SKM-1 (cell line): Measurements from ENCODE around the gene TRPM2.

Experiments used
- DNase-seq: peaks from one replicate; lab custom pipeline; 2025; ENCODE audit not compliant: unreplicated experiment; lab: John Stamatoyannopoulos, UW

The TRPM2 gene

DNA sequence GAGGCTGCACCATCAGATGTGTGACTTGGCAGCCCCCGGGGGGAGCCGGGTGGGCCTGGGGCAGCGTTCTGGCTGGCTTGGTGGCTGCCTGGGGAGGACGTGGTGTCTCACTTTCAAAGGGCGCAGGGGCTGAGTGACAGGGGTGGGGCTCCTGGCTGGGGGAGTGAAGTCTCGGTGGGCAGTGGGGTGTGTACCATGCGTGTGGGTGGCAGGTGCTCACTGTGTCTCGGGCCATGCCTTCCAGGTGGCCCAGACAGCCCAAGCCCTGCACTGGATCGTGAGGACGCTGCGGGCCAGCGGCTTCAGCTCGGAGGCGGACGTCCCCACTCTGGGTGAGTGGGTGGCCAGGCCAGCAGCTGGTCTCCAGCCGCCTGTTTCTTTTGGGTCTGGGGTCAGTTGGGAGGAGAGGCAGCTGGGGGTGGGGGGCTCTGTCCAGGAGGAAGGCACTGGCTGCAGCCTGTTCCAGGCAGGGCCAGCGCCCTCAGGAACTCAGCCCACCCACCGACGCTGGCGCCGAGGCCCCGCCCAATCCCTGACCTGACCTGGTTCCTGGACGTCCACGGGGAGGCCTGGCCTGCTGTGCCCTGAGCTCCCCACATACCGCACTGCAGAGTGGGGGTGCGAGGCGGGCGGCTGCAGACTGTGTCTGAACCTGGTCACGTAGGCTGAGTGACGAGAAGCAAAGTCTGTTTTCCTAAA lies 71.3 kb downstream of the TRPM2 start:
- no peak for DNase-seq

DNA sequence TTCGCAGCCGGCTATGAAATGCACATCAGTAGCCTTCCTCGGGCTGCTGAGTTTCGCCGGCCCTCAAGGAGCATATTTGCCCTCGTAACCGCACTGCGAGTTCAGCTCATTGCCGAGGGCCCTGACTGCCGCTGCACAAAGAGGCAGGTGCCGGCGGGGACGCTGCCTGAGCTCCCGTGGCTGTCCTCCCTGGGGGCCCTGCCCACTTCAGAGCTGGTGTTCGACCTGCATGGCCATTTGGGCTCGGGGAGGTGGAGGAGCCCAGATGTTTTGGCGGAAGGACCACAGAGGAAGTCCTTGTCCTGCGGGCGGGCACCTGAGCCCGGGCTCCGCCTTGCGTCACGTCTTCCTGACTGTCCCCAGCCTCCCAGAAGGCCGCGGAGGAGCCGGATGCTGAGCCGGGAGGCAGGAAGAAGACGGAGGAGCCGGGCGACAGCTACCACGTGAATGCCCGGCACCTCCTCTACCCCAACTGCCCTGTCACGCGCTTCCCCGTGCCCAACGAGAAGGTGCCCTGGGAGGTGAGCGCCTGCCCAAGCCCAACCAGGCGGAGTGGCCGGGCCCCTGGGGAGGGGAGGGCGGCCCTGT lies 72.0 kb downstream of the TRPM2 start:
- no peak for DNase-seq

DNA sequence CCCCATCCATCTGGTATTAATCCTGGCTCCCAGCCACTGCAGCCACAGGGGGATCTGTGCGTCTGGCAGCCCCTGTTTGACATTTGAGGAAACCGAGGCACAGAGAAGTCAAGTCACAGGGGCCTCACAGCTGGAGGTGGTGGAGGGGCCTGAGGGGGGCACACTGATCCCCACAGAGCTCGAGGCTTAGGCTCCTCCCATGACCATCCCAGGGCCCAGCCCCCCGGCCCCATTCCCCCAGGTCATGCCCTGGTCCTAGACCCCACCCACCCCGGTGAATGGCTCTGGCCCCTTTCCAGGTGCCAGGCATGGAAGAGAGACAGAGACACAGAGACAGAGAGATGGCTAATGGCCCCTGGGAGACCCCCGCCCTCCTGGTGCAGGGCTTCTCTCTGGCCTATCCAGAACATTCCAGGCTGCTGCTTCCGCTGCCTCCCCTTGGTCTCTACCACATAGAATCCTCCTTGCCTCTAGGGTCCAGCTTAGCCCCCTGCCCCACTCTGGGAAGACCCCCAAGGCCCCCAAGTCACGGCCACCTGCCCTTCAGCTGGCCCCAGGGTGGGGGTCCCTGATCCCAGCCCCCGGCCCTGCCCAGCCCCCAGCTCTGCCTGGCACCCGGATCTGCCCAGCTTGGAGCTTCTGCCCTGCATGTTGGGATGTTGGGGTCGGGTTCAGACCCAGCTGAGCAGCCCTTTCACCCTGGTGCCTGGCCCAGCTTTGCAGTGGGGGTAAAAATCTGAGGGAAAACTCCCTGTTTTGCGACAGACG lies 72.7 kb downstream of the TRPM2 start:
- DNase-seq: no peak

DNA sequence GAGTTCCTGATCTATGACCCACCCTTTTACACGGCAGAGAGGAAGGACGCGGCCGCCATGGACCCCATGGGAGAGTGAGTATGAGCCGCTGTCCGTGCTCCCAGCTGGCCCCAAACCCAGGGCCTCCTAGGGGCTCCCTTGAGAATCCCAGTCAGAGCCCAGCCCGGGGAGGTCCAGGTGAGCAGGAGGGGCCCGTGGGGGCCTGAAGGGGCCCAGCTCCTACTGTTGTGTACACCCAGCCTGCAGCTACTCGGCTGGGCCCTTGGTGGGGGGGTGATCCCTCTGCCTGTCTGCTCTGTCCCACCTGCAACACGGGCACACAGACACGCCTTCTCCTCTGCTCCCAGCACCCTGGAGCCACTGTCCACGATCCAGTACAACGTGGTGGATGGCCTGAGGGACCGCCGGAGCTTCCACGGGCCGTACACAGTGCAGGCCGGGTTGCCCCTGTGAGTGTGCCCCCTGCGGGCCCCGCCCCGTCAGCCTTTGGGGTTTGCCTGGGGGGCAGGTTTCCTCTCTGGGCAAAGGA lies 73.3 kb downstream of the TRPM2 start:
- DNase-seq: no peak

DNA sequence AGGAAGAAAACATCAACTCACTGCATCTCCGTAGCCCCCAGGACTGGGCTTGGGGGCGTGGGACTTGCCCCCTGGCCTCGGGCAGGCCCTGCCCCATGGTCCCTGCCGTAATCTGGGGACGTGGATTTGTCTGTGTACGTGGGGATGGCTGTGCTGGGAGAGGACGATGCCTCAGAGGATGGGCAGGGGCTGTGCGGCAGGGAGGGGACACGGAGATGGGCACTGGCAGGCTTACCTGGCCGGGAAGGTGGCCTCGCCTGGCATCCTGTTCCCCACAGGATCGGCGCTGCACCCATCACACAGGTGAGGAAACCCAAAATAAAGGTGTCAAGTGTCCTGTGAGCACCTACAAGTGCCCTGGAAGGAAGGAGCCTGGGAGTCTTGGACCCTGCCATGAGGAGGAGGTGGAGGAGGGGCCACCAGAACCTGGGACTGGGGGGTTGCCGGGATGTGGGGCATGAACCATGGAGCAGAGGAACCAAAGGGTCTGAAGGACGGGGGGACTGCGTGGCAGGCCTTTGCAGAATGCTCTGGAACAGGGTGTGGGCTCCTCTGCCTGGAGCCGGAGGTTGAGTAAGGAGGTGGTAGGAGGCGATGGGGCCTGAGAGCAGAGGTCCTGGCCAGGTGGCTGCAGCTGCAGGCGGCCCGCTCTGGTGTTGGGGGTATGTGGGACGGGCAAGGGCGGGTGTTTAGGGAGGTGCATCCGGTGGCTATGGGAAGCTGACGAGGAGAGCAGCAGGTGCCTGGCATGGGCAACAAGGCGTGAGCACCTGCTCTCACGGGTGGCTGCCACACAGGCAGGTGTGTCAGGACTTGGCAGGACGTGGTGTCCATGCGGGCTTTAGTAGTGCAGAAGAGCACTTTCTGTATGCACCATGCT lies 74.1 kb downstream of the TRPM2 start:
- DNase-seq: no peak

DNA sequence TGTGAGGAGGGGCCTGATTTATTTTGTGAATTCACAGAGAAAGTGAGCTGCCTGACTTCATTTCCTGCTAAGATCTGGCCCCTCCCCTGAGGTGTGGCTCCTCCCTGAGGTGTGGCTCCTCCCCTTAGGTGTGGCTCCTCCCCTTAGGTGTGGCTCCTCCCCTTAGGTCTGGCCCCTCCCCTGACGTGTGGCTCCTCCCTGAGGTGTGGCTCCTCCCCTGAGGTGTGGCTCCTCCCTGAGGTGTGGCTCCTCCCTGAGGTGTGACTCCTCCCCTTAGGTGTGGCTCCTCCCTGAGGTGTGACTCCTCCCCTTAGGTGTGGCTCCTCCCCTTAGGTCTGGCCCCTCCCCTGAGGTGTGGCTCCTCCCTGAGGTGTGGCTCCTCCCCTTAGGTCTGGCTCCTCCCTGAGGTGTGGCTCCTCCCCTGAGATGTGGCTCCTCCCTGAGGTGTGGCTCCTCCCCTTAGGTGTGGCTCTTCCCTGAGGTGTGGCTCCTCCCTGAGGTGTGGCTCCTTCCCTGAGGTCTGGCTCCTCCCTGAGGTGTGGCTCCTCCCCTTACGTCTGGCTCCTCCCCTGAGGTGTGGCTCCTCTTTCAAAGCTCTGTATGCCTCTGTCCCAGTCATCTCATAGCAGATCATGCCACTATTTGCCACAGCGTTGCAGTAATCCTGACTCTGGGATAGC lies 75.0 kb downstream of the TRPM2 start:
- peak; percentile 72 for DNase-seq

DNA sequence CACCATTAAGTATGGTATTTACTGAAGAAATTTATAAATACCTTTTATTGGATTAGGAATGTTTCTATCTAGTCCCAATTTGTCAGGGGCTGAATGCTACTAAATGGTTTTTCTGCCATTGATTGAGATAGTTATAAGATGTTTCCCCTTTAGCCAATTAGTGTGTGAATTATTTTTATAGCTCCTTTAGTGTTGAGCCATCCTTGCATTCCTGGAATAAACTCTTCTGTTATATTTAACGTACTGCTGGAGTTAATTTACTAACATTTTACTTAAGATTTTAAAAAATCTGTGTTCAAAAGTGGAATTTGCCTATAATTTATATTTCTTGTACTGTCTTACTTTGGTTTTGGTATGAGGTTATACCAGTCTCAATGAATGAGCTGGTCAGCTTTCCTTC lies 76.5 kb downstream of the TRPM2 start:
- DNase-seq: no peak

DNA sequence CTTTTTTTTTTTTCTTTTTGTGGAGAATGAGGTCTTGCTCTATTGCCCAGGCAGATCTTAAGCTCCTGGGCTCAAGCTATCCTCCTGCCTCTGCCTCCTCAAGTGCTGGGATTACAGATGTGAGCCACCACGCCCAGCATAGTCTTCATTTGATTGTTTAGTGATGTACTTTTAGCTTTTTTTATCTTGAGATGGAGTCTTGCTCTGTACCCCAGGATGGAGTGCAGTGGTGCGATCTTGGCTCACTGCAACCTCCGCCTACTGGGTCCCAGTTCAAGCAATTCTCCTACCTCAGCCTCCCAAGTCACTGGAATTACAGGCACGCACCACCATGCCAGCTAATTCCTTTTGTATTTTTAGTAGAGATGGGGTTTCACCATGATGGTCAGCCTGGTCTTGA lies 77.9 kb downstream of the TRPM2 start:
- no peak for DNase-seq

DNA sequence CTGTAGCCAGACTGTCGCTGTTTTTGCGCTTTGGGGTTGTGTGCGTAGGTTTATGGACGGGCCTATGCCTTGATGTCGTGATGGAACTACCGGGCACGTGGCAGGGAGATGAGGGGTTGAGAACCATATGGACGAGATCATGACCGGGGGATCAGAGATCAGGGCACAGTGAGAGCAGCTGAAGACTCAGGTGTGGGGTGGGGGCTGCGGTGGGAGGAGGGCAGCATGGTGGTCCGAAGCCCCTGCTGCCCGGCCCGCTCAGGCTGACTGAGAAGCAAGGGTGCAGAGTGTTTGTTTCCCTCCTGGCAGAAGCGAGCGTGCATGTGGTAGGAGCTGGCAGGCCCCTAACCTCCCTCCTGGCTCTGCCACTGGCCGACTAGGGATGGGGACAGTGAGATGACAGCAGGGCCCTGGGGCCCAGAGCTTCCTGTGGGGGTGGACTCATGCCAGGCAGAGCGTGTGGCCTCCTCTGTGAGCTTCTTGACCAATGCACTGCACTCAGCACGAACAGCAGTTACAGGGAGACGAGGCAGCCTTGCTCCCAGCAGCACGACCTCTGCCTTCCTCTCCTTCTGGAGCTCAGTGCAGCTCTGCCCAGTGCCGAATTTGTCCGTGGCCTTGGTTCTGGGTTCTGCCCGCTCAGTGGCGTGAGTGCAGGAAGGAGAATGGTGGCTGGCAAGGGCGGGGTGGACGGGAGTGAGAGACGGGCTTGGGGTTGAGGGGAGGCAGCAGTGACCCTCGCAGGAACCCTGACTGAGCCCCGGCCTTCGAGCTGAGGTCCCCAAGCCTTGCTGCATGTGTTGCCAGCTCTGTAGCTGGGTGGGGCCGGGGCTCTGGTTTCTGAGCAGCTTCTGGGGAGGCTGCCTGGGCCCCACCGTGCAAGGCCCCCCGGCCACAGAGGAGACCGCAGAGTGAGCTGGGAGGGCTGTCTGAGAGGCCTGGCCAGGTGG lies 79.7 kb downstream of the TRPM2 start:
- DNase-seq: no peak

DNA sequence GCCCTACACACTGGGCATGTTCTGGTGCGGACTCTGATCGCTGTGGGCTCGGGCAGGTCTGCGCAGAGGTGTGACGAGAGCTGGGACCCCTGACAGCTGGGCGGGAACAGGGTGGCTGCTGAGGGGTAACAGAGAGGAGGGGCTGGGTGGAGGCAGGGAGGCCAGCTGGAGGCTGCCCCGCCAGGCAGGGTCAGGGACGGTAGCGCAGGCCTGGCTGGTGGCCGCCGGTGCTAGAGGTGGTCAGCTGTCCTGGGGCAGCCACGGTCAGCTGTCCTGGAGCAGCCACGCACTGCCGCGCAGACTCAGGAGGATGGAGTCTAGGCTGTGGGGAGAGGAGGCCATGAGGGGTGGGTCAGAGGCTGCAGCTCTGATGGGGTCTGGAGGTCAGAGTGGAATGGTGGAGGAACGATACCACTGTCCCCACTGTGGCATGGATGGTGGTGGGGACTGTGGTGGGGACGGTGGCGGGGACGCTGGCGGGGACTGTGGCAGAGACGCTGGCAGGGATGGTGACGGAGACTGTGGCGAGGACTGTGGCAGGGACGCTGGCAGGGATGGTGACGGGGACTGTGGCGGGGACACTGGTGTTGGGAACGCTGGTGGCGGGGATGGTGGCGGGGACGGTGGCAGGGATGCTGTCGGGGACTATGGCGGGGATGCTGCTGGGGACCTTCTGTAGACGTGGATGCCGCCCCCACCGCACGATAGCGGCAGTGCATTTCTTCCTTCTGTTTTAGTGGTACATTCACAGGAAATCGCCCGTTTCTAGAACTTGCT lies 80.6 kb downstream of the TRPM2 start:
- no peak for DNase-seq

DNA sequence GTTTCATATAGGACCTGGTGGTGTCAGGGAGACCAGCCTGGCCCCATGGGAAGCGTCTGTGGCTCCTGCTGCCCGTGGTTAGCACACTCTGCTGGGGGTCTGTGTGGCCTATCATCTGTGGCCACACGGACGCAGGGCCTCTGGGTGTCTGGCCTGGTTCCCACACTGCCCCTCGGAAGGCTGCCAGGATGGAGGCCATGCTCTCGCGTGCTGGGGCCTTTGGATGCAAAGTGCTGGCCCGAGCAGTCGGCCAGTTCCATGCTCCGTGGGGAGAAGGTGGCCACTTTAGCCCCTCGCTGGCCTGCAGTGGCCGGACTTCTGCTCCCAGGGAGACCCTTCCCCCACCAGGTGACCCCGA lies 81.1 kb downstream of the TRPM2 start:
- DNase-seq: no peak

DNA sequence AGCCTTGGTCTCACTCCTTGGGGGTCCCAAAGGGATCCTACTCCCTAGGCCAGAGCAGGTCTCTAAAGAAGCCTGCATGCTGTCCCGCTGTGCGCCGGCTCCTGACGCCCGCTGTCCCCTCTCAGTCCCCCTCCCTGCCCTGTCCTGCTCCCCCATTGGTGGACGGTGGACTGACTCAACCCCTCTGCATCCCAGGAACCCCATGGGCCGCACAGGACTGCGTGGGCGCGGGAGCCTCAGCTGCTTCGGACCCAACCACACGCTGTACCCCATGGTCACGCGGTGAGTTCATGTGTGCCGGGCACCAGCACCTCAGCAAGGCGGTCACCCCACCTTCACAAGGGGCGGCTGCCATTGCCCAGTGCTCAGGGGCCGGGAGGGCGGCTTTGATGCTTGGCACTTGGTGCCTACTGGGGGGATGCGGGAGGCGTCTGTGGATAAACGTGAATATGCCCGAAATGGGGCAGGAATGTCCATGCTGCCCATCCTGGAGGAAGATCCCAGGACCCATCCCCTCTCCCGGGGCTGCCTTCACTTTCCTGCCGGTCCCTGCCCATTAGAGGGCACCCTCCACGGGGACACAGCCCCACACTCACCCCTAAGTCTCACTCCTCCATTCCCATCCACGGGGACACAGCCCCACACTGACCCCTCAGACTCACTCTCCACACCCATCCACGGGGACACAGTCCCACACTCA lies 81.7 kb downstream of the TRPM2 start:
- DNase-seq: no peak

DNA sequence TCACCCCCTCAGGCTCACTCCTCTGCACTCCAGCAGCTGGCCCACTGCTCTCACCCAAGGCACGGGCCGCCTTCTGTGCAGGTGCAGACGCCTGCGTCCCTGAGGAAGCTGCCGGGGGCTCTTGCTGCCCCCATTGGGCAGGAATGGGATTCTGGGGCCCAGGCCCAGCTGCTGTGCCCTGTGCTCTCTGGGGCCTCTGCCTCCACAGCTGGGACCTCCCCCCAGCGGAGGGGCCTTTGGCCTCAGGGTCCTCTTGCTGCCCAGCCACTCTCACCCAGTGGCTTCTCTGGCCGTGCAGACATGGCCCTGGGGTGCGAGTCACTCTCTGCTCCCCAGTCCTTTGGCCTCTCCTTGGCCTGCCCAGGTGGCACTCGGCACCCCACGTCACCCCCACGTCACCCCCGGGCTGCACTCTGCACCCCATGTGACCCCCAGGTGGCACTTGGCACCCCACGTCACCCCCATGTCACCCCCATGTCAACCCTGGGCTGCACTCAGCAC lies 82.7 kb downstream of the TRPM2 start:
- no peak for DNase-seq

DNA sequence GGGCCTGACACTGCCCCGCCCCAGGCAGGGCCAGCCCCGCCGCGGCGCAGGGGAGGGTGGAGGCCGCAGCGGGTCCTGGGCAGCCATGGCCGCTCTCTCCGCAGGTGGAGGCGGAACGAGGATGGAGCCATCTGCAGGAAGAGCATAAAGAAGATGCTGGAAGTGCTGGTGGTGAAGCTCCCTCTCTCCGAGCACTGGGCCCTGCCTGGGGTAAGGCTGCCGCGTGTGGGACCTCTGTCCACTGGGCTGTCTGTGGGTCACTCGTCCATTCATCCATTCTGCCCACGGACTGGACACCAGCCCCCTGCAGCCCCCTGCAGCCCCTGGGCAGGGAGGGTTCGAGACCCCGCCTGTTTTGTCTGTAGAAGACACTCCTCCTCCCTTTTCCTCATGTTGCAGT lies 83.5 kb downstream of the TRPM2 start:
- no peak for DNase-seq

DNA sequence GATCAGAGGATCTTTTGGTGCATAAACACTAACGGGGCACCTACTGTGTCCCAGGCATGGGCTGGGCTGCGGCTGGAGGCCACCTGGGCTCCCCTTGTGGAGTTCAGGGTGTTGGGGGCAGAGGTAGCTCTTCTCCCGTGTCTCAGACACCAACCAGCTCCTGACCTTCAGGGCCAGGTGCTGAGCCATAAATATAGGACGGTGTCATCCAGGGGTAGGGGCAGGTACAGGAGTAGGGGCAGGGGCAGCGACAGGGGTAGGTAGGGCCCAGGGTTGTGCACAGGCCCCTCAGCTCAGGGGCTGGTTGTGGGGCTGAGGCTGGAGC lies 83.9 kb downstream of the TRPM2 start:
- DNase-seq: no peak

DNA sequence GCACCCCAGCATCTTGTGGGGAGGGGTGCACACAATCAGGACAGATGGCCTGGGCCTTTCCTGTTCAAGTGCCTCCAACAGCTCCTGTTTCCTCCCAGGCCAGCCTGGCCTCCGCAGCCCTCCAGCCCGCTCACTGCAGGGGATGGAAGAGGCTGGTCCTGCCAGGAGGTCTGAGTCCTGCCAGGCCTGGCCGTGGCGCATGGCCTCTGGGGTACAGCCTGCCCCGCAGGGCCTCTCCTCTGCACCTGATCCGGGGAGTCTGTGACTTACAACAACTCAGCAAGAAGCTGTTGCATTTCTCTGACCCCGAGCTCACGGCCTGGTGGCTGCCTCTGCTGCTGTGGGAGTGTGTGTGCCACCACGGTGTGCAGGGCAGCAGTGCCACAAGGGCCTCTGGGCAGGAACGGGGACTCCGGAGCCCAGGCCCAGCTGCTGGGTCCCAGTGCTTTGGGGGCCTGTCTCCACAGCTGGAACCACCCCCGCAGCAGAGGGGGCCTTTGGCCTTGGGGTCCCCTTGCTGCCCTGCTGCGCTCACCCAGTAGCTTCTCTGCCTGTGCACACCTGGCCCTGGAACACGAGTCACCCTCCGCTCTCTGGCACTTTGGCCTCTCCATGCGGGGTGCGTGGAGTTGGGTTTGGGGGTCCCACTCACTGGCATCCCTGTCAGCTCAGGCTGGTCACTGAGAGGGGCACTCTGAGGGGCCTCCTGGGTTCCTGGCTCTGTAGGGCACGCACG lies 84.4 kb downstream of the TRPM2 start:
- no peak for DNase-seq

DNA sequence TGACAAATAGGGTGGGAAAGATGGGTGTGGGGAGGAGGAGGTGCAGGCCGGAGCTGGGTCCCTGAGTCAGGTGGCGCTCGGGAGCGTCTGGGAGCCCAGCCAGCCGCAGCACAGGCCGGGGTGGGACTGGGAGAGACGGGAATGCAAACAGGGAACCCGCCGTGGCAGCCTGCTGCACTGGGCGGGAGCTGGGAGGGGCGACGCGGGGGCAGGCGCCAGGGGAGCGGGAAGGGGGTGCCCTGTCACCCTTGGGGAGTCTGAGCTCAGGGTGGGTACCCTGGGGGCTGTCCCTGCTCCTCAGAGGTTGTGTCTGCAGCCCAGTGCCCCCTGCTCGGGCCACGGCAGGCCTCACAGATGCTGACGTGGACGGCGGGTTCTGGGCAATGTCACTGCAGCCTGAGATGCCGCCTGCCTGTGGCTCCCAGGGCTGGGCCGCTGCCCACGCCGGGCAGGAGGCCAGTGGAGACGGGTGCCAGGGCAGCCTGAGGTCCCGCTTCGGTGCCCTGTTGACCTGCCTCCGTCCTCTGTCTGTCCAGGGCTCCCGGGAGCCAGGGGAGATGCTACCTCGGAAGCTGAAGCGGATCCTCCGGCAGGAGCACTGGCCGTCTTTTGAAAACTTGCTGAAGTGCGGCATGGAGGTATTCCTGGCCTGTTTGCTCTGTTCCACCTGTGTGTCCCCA lies 85.2 kb downstream of the TRPM2 start:
- DNase-seq: no peak
